ENCODE data around the gene PEX6.
"Not testable (repeated sequence)": the region's sequence is repeated elsewhere in the genome, so short reads cannot be mapped to it uniquely, and the experiment has no call there.

PEX6 gene

GRCh38 chr6:42978839-42979522, at the start of gene PEX6:
TSS of gene PEX6 (minus strand) at chr6:42979181. CDS start at chr6:42979150, 31 bp downstream.
- peak; percentile 85 to 90 for DNase-seq (ENCODE audit: low read depth in 2 of 2)

- DNase-seq (ENCODE audit: low read depth in 2 of 2): no peak
Measured at GRCh38 chr6:43026365-43026764, 47.4 kb upstream of the PEX6 start.

GRCh38 chr6:43024436-43024835, 45.5 kb upstream of the PEX6 start:
- no peak for DNase-seq (ENCODE audit: low read depth in 2 of 2)

GRCh38 chr6:43021270-43022047, 42.5 kb upstream of the PEX6 start, which contains the start of gene RRP36:
TSS of gene RRP36 (plus strand) at chr6:43021623. CDS start at chr6:43021655, 32 bp downstream.
- peak; percentile 62 to 69 for DNase-seq (ENCODE audit: low read depth in 2 of 2)

GRCh38 chr6:43020847-43021246, 41.9 kb upstream of the PEX6 start:
- no peak for DNase-seq (ENCODE audit: low read depth in 2 of 2)

GRCh38 chr6:43020052-43020705, 41.2 kb upstream of the PEX6 start:
- DNase-seq (ENCODE audit: low read depth in 2 of 2): no peak

- DNase-seq (ENCODE audit: low read depth in 2 of 2): no peak
Measured at GRCh38 chr6:43019152-43019551, 40.2 kb upstream of the PEX6 start.

GRCh38 chr6:43016943-43017334, 38.0 kb upstream of the PEX6 start:
- DNase-seq (ENCODE audit: low read depth in 2 of 2): no peak

- no peak for DNase-seq (ENCODE audit: low read depth in 2 of 2)
Measured at GRCh38 chr6:43016176-43016942, 37.4 kb upstream of the PEX6 start.

GRCh38 chr6:43014434-43014909, 35.5 kb upstream of the PEX6 start:
- DNase-seq (ENCODE audit: low read depth in 2 of 2): no peak

- peak; percentile 96 to 99 for DNase-seq (ENCODE audit: low read depth in 2 of 2)
Measured at GRCh38 chr6:43013843-43014433, 35.0 kb upstream of the PEX6 start, which contains the start of the genes KLHDC3 and MEA1. TSS of gene KLHDC3 (plus strand) at chr6:43014249. CDS start at chr6:43017193, 2,944 bp downstream. TSS of gene MEA1 (minus strand) at chr6:43013946. CDS start at chr6:43013813, 133 bp downstream.

GRCh38 chr6:43013097-43013842, 34.3 kb upstream of the PEX6 start:
- no peak for DNase-seq (ENCODE audit: low read depth in 2 of 2)

GRCh38 chr6:43012364-43012763, 33.4 kb upstream of the PEX6 start:
- no peak for DNase-seq (ENCODE audit: low read depth in 2 of 2)

- DNase-seq (ENCODE audit: low read depth in 2 of 2): no peak
Measured at GRCh38 chr6:43011207-43011606, 32.2 kb upstream of the PEX6 start.

- DNase-seq (ENCODE audit: low read depth in 2 of 2): no peak
Measured at GRCh38 chr6:43009124-43009523, 30.1 kb upstream of the PEX6 start.

GRCh38 chr6:43007126-43007525, 28.1 kb upstream of the PEX6 start:
- no peak for DNase-seq (ENCODE audit: low read depth in 2 of 2)

GRCh38 chr6:43006251-43006650, 27.3 kb upstream of the PEX6 start:
- no peak for DNase-seq (ENCODE audit: low read depth in 2 of 2)

GRCh38 chr6:43005844-43006243, 26.9 kb upstream of the PEX6 start:
- DNase-seq (ENCODE audit: low read depth in 2 of 2): no peak

- no peak for DNase-seq (ENCODE audit: low read depth in 2 of 2)
Measured at GRCh38 chr6:43001843-43002242, 22.9 kb upstream of the PEX6 start.

- not testable (repeated sequence) for DNase-seq (ENCODE audit: low read depth in 2 of 2)
Measured at GRCh38 chr6:42998205-42998604, 19.2 kb upstream of the PEX6 start.
